Dendritic cell treated with granulocyte-macrophage colony-stimulating factor and Interleukin-4, amounts not matched to agents 40 ng/mL and 50 ng/mL, for 4 days (primary cell): ENCODE results near the gene ZBTB47.

Experiments used
- H3K27ac Mint-ChIP-seq: one replicate; pipeline ENCODE4 v1.8.0; 2022; ENCODE audit warnings: mild to moderate bottlenecking, mixed read lengths
- H3K27me3 Mint-ChIP-seq: one replicate; pipeline ENCODE4 v1.8.0; 2022; ENCODE audit warnings: mild to moderate bottlenecking, mixed read lengths
- H3K36me3 Mint-ChIP-seq: one replicate; pipeline ENCODE4 v1.8.0; 2022; ENCODE audit warnings: low read depth, mixed read lengths
- H3K4me1 Mint-ChIP-seq: one replicate; pipeline ENCODE4 v1.8.0; 2022; ENCODE audit warnings: low read depth, mixed read lengths
- H3K4me3 Mint-ChIP-seq: one replicate; pipeline ENCODE4 v1.8.0; 2022; ENCODE audit warnings: mild to moderate bottlenecking, moderate library complexity, mixed read lengths
- H3K9me3 Mint-ChIP-seq: one replicate; pipeline ENCODE4 v1.8.0; 2022; ENCODE audit warnings: mixed read lengths
- intact Hi-C: fragments of 100-400 bp; cut with micrococcal nuclease; formaldehyde crosslinking; loops from one replicate; pipeline ENCODE4 v1.15.0; 2022

Gene ZBTB47

GRCh38 chr3:42656680-42657610 lies 3.4 kb downstream of the ZBTB47 start:
- no peaks in the 10 kb centered on the region for H3K27me3 Mint-ChIP-seq
- H3K9me3 Mint-ChIP-seq = no peaks in the 10 kb centered on the region
- H3K4me1 Mint-ChIP-seq = peaks cover 64% of the 10 kb centered on the region
- intact Hi-C loops = no loop called here
- H3K36me3 Mint-ChIP-seq = peaks cover 59% of the 10 kb centered on the region
- H3K27ac Mint-ChIP-seq = no peak overlapping the region
- H3K4me3 Mint-ChIP-seq = no peak overlapping the region

GRCh38 chr3:42657675-42658074 lies 4.2 kb downstream of the ZBTB47 start:
- Mint-ChIP-seq H3K4me3 (no peak overlapping the region), H3K36me3 (peaks cover 58% of the 10 kb centered on the region)

GRCh38 chr3:42658091-42658770 lies 4.7 kb downstream of the ZBTB47 start:
- peaks cover 51% of the 10 kb centered on the region for H3K4me1 Mint-ChIP-seq
- peak overlapping the region; percentile 44 for H3K27ac Mint-ChIP-seq
- H3K36me3 Mint-ChIP-seq = peaks cover 63% of the 10 kb centered on the region
- intact Hi-C loops = no loop called here
- no peaks in the 10 kb centered on the region for H3K27me3 Mint-ChIP-seq
- no peak overlapping the region for H3K4me3 Mint-ChIP-seq
- H3K9me3 Mint-ChIP-seq = no peaks in the 10 kb centered on the region

More at GRCh38 chr3:42657675-42658074, 4.2 kb downstream of the ZBTB47 start:
- Mint-ChIP-seq H3K9me3 (no peaks in the 10 kb centered on the region), H3K27ac (peak overlapping the region; percentile 44), H3K27me3 (no peaks in the 10 kb centered on the region), H3K4me1 (peaks cover 56% of the 10 kb centered on the region)
- intact Hi-C loops = no loop called here

- Mint-ChIP-seq H3K9me3 (no peaks in the 10 kb centered on the region), H3K4me1 (peaks cover 45% of the 10 kb centered on the region), H3K27ac (peak overlapping the region; percentile 44), H3K36me3 (peaks cover 64% of the 10 kb centered on the region), H3K27me3 (no peaks in the 10 kb centered on the region), H3K4me3 (no peak overlapping the region)
- intact Hi-C loops = no loop called here
Observed at GRCh38 chr3:42658771-42659390, 5.4 kb downstream of the ZBTB47 start.

GRCh38 chr3:42659451-42660130 lies 6.1 kb downstream of the ZBTB47 start:
- Mint-ChIP-seq H3K9me3 (no peaks in the 10 kb centered on the region), H3K36me3 (peaks cover 69% of the 10 kb centered on the region), H3K4me1 (peaks cover 45% of the 10 kb centered on the region), H3K27me3 (no peaks in the 10 kb centered on the region), H3K27ac (peak overlapping the region; percentile 44), H3K4me3 (no peak overlapping the region)
- intact Hi-C loops = no loop called here

GRCh38 chr3:42660131-42660715 lies 6.7 kb downstream of the ZBTB47 start:
- Mint-ChIP-seq H3K4me1 (peaks cover 41% of the 10 kb centered on the region), H3K27ac (no peak overlapping the region), H3K36me3 (peaks cover 71% of the 10 kb centered on the region), H3K9me3 (no peaks in the 10 kb centered on the region), H3K27me3 (no peaks in the 10 kb centered on the region), H3K4me3 (no peak overlapping the region)
- intact Hi-C loops = no loop called here

GRCh38 chr3:42660898-42661297 lies 7.4 kb downstream of the ZBTB47 start:
- peaks cover 34% of the 10 kb centered on the region for H3K4me1 Mint-ChIP-seq
- intact Hi-C loops = no loop called here
- no peak overlapping the region for H3K27ac Mint-ChIP-seq

GRCh38 chr3:42661593-42662022 lies 8.1 kb downstream of the ZBTB47 start:
- Mint-ChIP-seq H3K4me1 (peaks cover 27% of the 10 kb centered on the region), H3K9me3 (no peaks in the 10 kb centered on the region), H3K27ac (no peak overlapping the region), H3K4me3 (no peak overlapping the region), H3K27me3 (no peaks in the 10 kb centered on the region), H3K36me3 (peaks cover 71% of the 10 kb centered on the region)
- intact Hi-C loops = no loop called here

More at GRCh38 chr3:42660898-42661297, 7.4 kb downstream of the ZBTB47 start:
- Mint-ChIP-seq H3K4me3 (no peak overlapping the region), H3K36me3 (peaks cover 71% of the 10 kb centered on the region), H3K9me3 (no peaks in the 10 kb centered on the region), H3K27me3 (no peaks in the 10 kb centered on the region)

GRCh38 chr3:42662037-42662812 lies 8.7 kb downstream of the ZBTB47 start:
- Mint-ChIP-seq H3K4me1 (peaks cover 21% of the 10 kb centered on the region), H3K27me3 (peaks cover under 1% of the 10 kb centered on the region), H3K36me3 (peaks cover 68% of the 10 kb centered on the region), H3K9me3 (no peaks in the 10 kb centered on the region), H3K4me3 (no peak overlapping the region), H3K27ac (no peak overlapping the region)
- intact Hi-C loops = no loop called here

GRCh38 chr3:42662813-42663535 lies 9.5 kb downstream of the ZBTB47 start:
- Mint-ChIP-seq H3K9me3 (no peaks in the 10 kb centered on the region), H3K36me3 (peaks cover 60% of the 10 kb centered on the region), H3K27me3 (peaks cover 7% of the 10 kb centered on the region), H3K27ac (no peak overlapping the region), H3K4me1 (peaks cover 13% of the 10 kb centered on the region), H3K4me3 (no peak overlapping the region)
- intact Hi-C loops = no loop called here

GRCh38 chr3:42663581-42664437 lies 10.3 kb downstream of the ZBTB47 start:
- H3K36me3 Mint-ChIP-seq = peaks cover 52% of the 10 kb centered on the region
- H3K4me1 Mint-ChIP-seq = peaks cover 6% of the 10 kb centered on the region
- peaks cover 8% of the 10 kb centered on the region for H3K27me3 Mint-ChIP-seq
- intact Hi-C loops = no loop called here
- H3K27ac Mint-ChIP-seq = no peak overlapping the region
- no peak overlapping the region for H3K4me3 Mint-ChIP-seq
- H3K9me3 Mint-ChIP-seq = no peaks in the 10 kb centered on the region

- Mint-ChIP-seq H3K4me3 (no peak overlapping the region), H3K4me1 (no peaks in the 10 kb centered on the region), H3K9me3 (no peaks in the 10 kb centered on the region), H3K27me3 (peaks cover 10% of the 10 kb centered on the region), H3K36me3 (peaks cover 46% of the 10 kb centered on the region), H3K27ac (no peak overlapping the region)
- intact Hi-C loops = no loop called here
Observed at GRCh38 chr3:42664438-42664803, 10.9 kb downstream of the ZBTB47 start.
